Stimulated activated CD8-positive, alpha-beta memory T cell treated with anti-CD3 and anti-CD28 coated beads, Interleukin-15, amount 100 ng/mL, for 1 hour (primary cell): ENCODE data around the gene GSK3B.

Experiments used
- DNase-seq: peaks from one replicate; pipeline ENCODE4 v3.0.0-alpha.2; 2020; ENCODE audit warnings: low read depth

Gene GSK3B

DNA sequence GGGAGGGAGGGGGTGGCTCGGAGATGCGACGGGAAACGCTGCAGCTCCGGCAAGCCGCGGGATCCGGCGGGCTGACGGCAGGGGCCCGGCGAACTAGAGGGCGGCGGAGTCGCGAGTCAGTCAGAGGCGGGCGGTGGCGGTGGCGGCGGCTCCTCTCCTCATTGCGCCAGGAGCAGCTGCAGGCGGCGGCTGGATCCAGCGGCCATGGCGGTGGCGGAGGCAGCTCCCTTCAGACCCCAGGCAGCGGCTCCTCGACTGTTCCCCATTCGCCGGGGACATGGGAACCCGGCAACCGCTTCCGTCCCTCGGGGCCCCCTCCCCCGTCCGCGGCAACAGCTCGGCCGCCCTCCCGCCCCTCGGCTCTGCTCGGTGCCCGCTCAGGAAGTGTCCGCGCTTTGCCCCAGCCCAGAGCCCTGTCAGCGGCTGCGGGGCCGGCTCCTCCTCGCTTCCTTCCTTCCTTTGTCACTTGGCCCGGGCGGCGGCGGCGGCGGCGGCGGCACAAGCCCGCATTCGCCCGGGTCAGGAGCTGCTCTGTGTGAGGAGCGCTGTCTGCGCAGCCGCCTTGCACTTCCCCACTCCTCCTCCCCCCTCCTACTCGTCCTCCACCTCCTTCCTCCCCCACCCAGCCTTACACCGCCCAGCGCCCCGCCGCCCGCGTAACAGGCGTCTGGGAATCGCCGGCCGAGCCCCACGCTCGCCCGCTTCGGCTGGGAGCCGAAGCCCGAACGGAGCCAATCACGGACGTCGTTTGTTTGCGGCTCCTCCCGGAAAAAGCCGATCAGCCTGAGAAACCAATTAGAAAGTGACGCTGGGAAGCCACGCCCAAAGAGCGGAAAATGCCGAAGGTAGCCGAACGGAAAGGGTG is at the start of gene GSK3B:
TSS of gene GSK3B (minus strand) at position 537 of the 865 bp plus-strand sequence. CDS start 1,013 bp downstream, outside the sequence.
- DNase-seq, result peak; percentile 33

DNA sequence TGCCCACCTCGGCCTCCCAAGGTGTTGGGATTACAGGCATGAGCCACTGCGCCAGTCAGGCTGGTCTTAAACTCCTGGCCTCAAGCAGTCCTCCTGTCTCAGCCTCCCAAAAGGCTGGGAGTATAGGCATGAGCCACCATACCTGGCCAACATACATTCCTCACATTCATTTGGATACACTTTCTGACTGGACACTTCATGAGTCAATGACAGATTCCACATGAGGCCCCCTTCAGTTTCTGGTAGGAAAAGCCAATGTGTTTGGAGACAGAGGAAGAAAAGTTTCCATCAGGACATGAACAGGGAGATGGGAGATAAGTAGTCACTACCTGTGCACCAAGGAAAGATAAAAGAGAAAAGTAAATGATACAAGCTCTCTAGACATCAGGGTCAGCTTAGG is 49.4 kb upstream of the GSK3B start:
- no peak for DNase-seq

DNA sequence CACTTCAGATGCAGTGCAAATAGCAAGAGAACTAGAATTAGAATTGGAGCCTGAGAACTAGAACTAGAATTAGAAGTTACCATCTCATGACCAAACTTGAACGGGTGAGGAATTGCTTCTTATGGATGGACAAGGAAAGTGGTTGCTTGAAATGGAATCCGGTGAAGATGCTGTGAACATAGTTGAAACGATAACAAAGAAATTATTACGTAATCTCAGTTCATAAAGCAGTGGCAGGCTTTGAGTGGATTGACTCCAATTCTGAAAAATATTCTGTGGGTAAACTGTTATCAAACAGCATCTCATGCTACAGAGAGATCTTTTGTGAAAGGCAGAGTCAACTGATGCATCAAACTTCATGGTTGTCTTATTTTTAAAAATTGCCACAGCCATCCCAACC is 48.0 kb upstream of the GSK3B start:
- no peak for DNase-seq

DNA sequence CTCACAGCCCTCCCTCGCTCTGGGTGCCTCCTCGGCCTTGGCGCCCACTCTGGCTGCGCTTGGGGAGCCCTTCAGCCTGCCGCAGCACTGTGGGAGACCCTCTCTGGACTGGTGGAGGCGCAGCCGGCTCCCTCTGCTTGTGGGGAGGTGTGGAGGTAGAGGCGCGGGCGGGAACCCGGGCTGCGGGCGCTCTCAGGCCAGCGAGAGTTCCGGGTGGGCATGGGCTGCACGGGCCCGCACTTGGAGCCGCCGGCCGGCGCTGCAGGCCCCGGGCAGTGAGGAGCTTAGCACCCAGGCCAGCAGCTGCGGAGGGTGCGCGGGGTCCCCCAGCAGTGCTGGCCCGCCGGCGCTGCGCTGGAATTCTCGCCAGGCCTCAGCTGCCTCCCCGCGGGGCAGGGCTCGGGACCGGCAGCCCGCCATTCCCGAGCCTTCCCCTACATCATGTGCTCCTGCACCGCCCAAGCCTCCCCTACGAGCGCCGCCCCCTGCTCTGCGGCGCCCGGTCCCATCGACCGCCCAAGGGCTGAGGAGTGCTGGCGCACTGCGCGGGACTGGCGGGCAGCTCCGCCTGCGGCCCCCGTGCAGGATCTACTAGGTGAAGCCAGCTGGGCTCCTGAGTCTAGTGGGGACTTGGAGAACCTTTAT is 46.0 kb upstream of the GSK3B start:
- no peak for DNase-seq

DNA sequence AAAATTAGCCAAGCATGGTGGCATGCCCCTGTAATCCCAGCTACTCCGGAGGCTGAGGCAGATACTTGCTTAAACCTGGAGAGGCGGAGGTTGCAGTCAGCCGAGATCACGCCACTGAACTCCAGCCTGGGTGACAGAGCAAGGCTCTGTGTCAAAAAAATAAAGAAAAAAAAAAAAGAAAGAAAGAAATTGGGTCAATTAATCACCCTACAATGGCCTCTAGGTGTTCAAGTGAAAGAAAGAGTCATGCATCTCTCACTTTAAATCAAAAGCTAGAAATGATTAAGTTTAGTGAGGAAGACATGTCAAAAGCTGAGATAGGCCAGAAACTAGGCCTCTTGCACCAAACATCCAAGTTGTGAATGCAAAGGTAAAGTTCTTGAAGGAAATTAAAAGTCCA is 44.9 kb upstream of the GSK3B start:
- no peak for DNase-seq

DNA sequence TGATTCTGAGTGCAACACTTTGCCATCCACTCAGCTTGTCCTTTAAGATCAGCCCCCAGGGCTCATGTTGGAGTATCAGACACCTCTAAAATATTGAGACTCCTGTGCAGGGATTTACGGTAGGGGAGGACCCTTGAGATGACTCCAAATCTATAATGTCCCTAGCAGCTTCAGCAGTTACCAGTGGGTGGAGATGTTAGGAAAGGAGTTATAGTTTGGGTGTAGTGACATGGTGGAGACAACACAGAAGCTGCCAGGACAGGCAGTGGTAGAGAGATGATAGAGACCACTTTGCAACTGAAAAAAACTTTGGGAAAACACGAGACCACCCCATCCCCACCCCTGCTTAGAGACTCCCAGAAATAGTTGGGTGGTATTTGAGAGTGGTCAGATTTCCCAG is 43.3 kb upstream of the GSK3B start:
- no peak for DNase-seq

DNA sequence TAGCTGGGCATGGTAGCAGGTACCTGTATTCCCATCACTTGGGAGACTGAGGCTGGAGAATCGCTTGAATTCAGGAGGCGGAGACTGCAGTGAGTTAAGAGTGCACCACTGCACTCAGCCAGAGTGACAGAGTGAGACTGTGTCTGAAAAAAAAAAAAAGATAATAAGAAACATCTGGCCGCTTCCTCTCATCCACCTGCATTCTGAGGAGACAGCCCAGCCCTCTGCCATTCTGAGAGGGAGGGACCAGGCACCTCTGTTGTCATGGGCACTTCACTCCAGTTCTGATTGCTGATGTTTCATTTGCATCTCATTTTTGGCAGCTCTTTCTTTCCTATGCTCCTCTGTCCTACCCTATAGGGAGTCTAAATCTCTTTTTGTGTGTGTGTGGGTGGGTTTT is 36.4 kb upstream of the GSK3B start:
- DNase-seq, result no peak

DNA sequence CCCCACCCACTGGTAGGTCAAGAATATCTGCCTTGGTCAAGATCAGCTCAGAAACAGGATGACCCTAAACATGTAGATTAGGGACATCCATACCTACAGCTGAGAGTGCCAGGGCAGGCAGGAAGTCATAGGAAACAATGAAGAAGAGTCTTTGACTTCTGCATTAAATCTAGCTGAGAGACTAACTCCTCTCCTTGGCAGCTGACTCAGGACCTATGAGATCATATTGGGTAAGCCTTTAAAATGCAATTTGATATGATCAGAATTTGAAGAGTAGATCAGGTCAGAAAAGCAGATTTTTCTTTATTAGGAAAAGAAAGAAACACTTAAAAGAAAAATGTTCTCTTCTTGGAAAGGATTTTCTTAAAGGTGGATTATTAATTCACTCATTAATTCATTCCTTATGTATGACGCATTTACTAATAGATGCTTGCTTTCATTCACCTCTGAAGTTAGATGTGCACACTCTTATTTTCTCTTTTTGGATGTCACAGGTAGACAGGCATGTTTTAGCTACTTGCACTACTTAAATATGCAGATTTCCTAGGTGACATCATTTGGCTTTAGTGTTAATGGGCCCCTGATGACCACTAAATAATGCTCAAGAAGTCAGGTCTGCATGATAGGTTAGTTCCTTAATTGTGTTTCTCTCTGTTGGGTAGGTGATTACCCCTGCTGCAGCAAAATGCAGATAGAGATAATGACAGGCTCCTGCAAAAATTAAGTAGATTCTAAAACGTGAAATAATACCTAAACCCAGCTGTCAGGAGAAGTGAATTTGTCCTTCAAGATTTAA is 35.7 kb upstream of the GSK3B start:
- no peak for DNase-seq

DNA sequence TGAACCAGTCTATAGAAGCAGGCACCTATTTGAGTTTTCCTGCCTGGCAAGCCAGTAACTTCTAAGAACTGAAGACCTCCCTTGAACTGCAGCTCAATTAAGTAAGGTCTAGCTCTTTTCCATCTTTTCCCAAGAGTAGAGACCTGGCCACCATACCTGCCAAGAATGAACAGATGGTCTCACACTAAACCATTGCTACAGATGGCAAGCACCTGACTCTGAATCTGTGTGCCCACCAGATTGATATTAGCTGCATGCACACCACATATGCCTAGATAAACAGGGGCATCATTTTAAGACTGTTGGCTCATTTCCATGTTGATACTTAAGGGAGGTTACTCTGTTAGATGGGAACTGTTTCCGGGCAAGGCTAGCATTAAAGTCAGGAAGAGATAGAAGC is 34.8 kb upstream of the GSK3B start:
- no peak for DNase-seq

DNA sequence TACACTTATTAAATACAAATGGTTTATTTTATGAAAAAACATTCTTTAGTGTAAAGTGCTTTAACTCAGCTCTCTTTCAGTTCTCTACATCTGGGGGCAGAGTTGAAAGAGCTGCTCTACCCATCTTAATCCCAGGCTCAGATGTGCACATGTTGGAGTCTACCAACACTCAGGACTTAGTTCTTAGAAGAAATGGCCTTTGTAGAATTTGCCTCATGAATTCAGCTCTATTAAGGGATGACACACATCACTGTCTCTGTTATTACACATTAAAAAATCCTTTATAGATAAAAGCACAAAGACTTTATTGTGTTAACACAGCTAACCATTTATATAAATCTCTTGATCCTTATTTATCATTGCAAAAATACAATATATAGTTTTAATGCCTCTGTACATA is 31.7 kb upstream of the GSK3B start:
- DNase-seq, result no peak

DNA sequence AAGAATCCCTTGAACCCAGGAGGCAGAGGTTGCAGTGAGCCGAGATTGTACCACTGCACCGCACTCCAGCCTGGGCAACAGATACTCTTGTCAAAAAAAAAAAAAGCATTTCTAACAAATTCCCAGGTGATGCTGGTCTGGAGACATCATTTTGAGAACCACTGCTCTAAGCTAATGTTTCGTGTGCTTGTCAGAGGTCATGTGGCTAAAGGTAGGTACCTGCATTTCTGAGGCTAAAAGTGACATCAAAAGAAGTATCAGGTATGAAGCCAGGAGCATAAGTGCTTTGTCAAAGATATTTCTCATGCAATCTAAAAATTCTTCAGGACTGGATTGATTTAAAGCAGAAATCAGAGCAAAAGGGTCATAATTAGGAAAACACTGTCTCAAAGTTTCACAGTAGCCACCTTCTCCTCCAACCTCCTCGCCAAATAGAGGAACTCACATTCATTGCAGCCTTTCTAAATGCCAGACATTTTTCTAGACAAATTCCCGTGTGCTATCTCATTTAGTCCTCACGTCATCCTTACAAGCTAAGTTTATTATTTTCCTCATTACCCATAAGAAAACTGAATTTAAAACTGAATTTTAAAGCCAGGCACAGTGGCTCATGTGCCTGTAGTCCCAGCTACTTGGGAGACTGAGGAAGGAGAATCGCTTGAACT is 25.7 kb upstream of the GSK3B start:
- no peak for DNase-seq

DNA sequence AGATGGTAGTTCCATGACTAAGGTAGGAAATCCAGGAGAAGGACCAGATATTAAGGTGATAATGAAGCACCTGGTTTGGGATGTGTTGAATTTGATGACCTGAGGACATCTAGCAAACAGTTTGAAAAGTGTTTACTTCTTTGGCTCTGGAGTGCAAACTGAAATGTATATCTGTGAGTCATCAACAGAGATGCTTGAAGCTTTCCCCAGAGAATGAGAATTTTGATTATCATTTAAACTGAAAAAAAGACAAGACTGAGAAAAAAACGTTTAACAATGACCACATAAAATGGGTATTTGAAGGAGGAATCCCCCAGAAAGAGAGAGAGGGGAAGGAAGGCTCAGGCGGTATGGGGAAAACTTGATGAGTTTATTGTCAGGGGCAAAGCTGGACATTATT is 20.7 kb upstream of the GSK3B start:
- DNase-seq, result no peak

DNA sequence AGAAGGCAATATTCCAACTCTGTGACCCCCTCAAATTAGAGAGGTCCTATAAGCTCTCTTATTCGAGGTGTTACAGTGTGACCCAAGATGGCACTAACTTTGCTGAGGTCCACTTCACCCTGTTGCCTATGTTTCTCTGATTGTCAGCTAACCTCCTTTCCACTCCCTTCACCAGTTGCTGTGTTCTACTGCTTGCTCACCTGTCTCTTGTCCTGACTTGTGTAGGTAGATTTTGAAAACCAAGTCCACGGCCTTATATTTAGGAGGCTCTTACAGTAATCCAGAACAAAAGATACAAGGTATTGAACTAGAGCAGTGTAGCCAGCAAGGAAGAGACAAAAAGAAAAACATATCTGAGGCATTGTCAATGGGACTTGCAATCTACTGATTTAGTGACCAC is 20.1 kb upstream of the GSK3B start:
- no peak for DNase-seq

DNA sequence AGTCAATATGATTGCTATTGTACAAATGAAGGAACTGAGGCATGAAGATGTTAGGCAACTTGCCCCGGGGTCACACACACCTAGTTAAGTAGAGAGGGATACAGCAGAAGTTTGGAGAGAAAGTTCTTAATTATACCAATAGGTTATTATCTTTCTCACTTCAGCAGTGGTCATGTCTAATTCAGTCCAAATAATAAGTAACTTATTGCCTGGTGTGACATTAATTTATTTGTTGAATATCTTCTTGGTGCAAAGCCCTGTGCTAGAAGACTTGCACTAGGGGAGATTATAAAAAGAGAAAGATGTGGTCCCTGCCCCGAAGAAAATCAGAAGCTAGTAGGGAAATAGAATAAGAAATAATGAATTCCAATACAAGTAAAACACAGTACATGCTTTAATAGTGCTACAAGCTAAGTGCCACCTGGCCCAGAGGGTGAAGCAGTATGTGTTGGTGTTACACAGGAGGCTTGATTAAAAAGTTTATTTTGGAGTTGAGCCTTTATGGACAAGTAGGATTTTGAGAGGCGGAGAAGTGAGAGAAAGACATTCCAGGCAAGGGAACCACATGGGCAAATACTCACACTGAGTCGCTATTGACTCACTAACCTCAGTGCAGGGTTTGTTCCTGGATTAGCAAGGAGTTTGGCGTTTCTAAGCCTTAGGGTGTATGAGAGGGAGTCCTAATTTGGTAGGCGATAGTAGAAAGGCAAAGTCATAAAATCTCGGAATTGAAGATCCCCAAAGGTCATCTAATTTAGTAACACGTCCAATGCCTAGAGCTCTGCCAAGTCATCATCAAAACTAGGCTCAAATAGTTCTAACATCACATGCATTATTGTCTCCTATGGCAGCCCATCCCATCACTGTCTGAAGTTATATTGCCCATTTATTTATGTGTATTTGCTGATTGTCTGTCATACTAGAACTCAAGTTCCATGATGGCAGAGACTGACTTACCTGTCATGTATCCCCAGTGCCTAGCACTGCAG is 19.2 kb upstream of the GSK3B start:
- no peak for DNase-seq

DNA sequence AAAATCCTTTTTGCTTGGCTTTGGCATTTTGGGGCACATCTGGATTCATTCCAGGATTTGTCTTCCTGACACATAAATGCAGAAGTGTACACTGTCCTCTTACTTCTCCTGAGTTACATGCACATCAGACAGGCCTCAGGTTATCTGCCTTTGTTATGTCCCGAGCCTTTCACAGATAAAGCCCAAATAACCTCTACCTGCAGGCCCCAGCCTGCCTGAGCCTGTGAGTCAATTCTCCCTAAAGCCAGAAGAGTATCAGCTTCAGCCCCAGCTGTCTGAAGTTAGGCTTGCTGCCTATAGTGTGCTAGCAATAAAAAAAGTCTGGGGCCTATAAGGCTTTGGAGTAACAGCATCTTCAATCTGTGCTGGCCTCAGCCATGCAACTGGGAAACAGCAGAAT is 17.7 kb upstream of the GSK3B start:
- no peak for DNase-seq

DNA sequence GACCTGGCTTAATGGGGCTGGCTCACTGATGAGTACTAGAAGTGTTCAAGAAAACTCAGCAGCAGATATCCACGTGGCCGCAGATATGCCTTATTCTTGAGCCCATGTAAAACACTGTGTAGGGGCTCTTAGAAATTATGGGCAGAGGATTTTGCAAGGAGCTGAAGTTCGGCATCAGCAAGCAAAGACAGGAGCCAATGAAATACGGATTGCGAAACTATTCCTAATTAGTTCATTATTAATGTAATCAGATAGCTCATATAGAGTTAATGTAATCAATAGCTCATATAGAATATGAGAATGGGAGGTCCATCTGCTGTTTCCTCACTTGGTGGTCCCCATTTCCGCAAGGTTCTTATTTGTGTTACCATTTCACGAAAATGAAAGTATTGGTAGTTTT is 9.0 kb upstream of the GSK3B start:
- DNase-seq, result no peak

DNA sequence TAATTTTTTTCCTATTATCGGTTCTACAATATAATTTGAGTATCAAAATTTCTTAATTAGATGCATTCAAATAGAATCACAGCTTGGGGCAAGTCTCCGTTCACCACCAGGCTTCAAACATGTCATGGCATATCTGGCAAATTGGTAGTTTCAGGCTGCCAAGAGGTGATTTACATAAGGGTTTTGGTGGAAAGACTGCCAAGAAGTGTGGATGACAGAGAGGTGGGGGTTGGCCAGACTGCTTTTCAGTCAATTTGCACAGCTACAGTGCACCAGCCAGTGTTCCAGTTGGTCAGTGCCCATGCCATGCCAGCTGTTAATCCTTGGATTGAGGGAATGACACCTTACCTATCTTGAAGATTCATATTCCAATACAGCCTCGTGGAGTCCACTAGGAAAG is 8.4 kb upstream of the GSK3B start:
- DNase-seq, result no peak

DNA sequence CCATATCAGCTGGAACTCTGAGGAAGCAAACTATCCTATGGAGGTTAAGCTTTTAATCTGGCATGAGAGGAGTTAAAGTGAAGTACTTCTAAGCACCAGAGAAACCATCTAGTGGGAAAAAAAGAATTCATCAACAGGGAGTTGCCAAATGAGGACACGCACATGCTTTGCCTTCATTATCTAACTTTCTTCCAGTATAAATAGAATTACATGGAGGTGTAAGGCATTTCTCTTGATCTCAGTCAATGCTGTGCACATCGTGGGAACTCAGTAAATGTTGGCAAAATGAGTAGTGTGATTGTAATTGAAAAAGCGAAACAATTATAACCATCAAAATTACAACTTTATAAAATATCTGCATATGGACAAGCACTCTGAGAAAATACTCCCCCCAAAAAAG is 8.0 kb upstream of the GSK3B start:
- DNase-seq, result no peak

DNA sequence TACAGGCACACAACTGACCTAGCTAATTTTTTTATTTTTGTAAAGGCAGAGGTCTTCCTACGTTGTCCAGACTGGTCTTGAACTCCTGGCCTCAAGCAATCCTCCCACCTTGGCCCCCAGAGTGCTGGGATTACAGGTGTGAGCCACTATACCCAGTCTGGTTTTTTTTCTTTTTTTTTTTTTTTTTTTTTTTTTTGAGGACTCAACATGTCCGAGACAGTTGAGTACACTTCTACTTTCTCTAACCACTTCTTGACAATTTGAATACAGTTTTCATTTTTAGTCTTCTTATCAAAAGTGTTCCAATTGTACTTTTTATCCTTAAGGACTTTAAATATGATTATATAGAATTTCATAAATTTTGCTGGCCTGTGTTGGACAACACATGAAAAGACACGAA is 7.4 kb upstream of the GSK3B start:
- no peak for DNase-seq

DNA sequence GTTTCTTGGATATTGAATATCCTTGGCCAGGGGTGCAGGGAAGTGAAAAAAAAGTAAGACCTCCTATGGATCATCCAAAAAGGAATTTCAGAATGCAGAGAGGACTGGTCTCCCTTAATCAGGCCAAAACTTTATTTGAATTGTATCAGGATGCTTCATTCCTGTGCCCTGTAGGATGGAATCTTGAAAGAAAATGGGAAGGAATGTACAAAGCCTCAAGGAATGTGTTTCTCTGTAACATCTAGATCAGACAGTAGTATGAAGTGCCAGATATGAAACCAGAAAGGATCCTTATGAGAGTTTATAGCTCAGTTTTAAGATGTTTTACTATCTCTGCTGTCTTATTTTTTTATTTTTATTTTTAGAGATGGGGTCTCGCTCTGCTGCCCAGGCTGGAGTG is 6.5 kb upstream of the GSK3B start:
- DNase-seq, result no peak

DNA sequence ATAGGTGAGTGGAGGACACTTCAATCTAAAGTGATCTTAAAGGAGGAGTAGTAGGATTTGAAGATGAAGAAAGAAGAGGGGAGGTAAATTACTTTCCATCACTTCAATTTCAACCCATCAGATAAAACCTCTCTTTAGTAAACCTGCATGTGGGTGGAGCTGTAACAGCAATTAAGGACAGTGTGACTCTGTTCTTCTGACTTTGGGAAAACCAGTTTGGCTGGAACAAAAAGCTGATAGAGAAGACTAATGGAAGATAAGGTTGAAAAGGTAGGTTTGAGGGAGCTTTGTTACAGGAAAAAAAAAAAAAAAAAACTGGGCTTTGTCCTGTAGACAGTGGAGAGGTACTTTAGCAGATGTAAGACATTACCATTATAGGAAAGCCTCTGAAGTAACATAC is 4.5 kb upstream of the GSK3B start:
- DNase-seq, result no peak
